Measurements from ENCODE around the gene PDE1C. TPM values are rescaled to one million over a fixed set of nuclear protein-coding genes. Genes with fewer than 3 reads are reported as not detected.

Gene PDE1C
- total RNA-seq, 1 experiment from 2014 or later = not detected

DNA sequence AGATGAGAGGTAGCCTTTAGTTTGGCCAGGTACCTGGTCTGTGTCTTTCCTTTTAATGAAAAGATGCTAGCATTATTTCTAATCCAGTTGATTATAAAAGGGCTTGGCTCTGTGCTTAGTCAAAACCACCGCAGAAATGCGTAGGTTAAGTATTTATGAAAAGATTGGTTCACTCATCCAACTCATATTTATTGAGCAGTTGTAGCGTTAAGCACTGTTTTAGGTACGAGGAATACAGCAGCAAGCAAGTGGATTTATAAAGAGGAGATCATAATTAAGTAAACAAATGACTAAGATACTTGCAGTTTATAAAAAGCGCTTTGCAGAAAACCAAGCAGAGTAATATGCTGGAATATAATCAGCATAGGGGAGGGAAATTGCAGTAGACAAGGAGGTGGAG, 253.4 kb downstream of the PDE1C start:
- BruUV-seq (replicated peaks) = no TSS peak
- ChIA-PET CTCF (no interaction called here), POLR2A (ENCODE audit: low non-redundant PET) (no interaction called here)
- Histone ChIP-seq H3K27me3 (replicated peaks; ENCODE audit: insufficient read depth, low read depth, low read length, poor library complexity) (peaks cover 57% of the 10 kb centered on the region), H3K4me3 (ENCODE audit: low read depth, low read length, poor library complexity, severe bottlenecking) (no peak overlapping the region), H3K4me1 (ENCODE audit: insufficient read depth, low read length, poor library complexity, severe bottlenecking) (no peaks in the 10 kb centered on the region), H3K27ac (ENCODE audit: low read depth, low read length, poor library complexity, severe bottlenecking) (no peak overlapping the region), H3K9me3 (ENCODE audit: low read depth, low read length, poor library complexity, severe bottlenecking) (no peaks in the 10 kb centered on the region), H3K36me3 (ENCODE audit: insufficient read depth, low read length, poor library complexity, severe bottlenecking) (no peaks in the 10 kb centered on the region)
- intact Hi-C loops (cut with micrococcal nuclease; ENCODE audit: unreplicated experiment) = loop anchor here (10.0 kb wide), 1 partner anchor 248 kb away; no protein-coding TSS in a partner anchor
- no peak for DNase-seq (ENCODE audit: low spot score)
- TF ChIP-seq, protein P1, sequence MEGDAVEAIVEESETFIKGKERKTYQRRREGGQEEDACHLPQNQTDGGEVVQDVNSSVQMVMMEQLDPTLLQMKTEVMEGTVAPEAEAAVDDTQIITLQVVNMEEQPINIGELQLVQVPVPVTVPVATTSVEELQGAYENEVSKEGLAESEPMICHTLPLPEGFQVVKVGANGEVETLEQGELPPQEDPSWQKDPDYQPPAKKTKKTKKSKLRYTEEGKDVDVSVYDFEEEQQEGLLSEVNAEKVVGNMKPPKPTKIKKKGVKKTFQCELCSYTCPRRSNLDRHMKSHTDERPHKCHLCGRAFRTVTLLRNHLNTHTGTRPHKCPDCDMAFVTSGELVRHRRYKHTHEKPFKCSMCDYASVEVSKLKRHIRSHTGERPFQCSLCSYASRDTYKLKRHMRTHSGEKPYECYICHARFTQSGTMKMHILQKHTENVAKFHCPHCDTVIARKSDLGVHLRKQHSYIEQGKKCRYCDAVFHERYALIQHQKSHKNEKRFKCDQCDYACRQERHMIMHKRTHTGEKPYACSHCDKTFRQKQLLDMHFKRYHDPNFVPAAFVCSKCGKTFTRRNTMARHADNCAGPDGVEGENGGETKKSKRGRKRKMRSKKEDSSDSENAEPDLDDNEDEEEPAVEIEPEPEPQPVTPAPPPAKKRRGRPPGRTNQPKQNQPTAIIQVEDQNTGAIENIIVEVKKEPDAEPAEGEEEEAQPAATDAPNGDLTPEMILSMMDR (conservative IDR thresholded peaks at IDR 0.05; ENCODE audit: low read depth, low read length) = no peak
- no peak for TF ChIP-seq EZH2 (IDR thresholded peaks at IDR 0.05; ENCODE audit: borderline replicate concordance, low read depth, low read length, poor library complexity, severe bottlenecking)

GRCh38 chr7:31815796-31816195, 254.4 kb downstream of the PDE1C start:
- Histone ChIP-seq H3K9me3 (ENCODE audit: low read depth, low read length, poor library complexity, severe bottlenecking) (no peaks in the 10 kb centered on the region), H3K4me3 (ENCODE audit: low read depth, low read length, poor library complexity, severe bottlenecking) (no peak overlapping the region), H3K4me1 (ENCODE audit: insufficient read depth, low read length, poor library complexity, severe bottlenecking) (no peaks in the 10 kb centered on the region), H3K36me3 (ENCODE audit: insufficient read depth, low read length, poor library complexity, severe bottlenecking) (no peaks in the 10 kb centered on the region), H3K27me3 (replicated peaks; ENCODE audit: insufficient read depth, low read depth, low read length, poor library complexity) (peaks cover 47% of the 10 kb centered on the region), H3K27ac (ENCODE audit: low read depth, low read length, poor library complexity, severe bottlenecking) (no peak overlapping the region)
- DNase-seq (ENCODE audit: low spot score) = no peak
- ChIA-PET CTCF (no interaction called here), POLR2A (ENCODE audit: low non-redundant PET) (no interaction called here)
- TF ChIP-seq EZH2 (IDR thresholded peaks at IDR 0.05; ENCODE audit: borderline replicate concordance, low read depth, low read length, poor library complexity, severe bottlenecking) = no peak
- TF ChIP-seq, protein P1 (conservative IDR thresholded peaks at IDR 0.05; ENCODE audit: low read depth, low read length) = no peak
- intact Hi-C loops (cut with micrococcal nuclease; ENCODE audit: unreplicated experiment) = loop anchor here (10.0 kb wide), 1 partner anchor 249 kb away; no protein-coding TSS in a partner anchor
- no TSS peak for BruUV-seq (replicated peaks)

DNA sequence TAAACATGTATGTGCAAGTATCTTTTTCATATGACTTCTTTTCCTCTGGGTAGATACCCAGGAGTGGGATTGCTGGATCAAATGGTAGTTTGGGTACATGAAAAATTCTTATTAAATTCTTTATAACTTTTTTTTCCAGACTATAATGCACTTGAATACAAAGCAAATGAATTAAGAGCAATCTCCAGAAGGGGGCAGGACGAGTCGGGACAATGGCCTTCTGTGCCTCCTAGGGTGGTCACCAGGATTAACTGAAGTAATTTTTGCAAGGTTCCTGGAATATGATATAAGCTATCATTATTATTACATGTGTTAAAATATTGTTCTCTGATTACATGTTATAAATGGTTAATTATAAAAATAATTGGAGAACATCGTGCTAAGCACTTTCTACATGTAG, 256.0 kb downstream of the PDE1C start:
- peak; percentile 21 for DNase-seq (ENCODE audit: low spot score)
- Histone ChIP-seq H3K27me3 (replicated peaks; ENCODE audit: insufficient read depth, low read depth, low read length, poor library complexity) (peaks cover 33% of the 10 kb centered on the region), H3K9me3 (ENCODE audit: low read depth, low read length, poor library complexity, severe bottlenecking) (no peaks in the 10 kb centered on the region), H3K36me3 (ENCODE audit: insufficient read depth, low read length, poor library complexity, severe bottlenecking) (no peaks in the 10 kb centered on the region), H3K27ac (ENCODE audit: low read depth, low read length, poor library complexity, severe bottlenecking) (no peak overlapping the region), H3K4me3 (ENCODE audit: low read depth, low read length, poor library complexity, severe bottlenecking) (no peak overlapping the region), H3K4me1 (ENCODE audit: insufficient read depth, low read length, poor library complexity, severe bottlenecking) (no peaks in the 10 kb centered on the region)
- intact Hi-C loops (cut with micrococcal nuclease; ENCODE audit: unreplicated experiment) = loop anchor here (10.0 kb wide), 1 partner anchor 251 kb away; no protein-coding TSS in a partner anchor
- no TSS peak for BruUV-seq (replicated peaks)
- CTCF ChIA-PET = no interaction called here
- TF ChIP-seq, protein P1 (conservative IDR thresholded peaks at IDR 0.05; ENCODE audit: low read depth, low read length) = peak; percentile 48
- TF ChIP-seq EZH2 (IDR thresholded peaks at IDR 0.05; ENCODE audit: borderline replicate concordance, low read depth, low read length, poor library complexity, severe bottlenecking) = no peak
- POLR2A ChIA-PET (ENCODE audit: low non-redundant PET) = no interaction called here

All from A673 (cell line).